ENCODE results near the gene LRP11.

DNA sequence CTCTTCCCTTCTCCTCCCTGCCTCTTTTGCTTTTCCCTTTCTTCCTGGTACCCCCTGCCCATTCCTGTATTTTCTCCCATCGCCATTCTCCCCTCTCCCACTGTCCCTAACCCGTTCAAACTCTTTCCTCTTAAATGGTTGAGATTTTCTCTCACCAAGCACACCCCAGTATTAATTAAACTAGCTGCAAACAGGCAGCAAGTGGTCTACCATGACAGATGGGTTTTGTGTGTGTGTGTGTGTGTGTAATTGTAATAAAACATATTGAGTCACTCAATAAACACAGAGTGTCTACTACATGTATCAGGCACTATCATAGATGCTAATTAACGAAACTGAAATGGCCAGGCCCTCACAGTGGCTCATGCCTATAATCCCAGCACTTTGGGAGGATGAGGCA lies 27.1 kb upstream of the LRP11 start:
- TF ChIP-seq, protein P1, sequence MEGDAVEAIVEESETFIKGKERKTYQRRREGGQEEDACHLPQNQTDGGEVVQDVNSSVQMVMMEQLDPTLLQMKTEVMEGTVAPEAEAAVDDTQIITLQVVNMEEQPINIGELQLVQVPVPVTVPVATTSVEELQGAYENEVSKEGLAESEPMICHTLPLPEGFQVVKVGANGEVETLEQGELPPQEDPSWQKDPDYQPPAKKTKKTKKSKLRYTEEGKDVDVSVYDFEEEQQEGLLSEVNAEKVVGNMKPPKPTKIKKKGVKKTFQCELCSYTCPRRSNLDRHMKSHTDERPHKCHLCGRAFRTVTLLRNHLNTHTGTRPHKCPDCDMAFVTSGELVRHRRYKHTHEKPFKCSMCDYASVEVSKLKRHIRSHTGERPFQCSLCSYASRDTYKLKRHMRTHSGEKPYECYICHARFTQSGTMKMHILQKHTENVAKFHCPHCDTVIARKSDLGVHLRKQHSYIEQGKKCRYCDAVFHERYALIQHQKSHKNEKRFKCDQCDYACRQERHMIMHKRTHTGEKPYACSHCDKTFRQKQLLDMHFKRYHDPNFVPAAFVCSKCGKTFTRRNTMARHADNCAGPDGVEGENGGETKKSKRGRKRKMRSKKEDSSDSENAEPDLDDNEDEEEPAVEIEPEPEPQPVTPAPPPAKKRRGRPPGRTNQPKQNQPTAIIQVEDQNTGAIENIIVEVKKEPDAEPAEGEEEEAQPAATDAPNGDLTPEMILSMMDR (IDR thresholded peaks at IDR 0.05; ENCODE audit: low read length): no peak
- no peak for TF ChIP-seq EZH2phosphoT487 (IDR thresholded peaks at IDR 0.05; ENCODE audit: low read length)

All from MM.1S (cell line).